ENCODE measurements around the gene SERPINA10.
"Not testable (repeated sequence)": the region's sequence is repeated elsewhere in the genome, so short reads cannot be mapped to it uniquely, and the experiment has no call there.

Gene SERPINA10

GRCh38 chr14:94313991-94314655, 21.1 kb upstream of the SERPINA10 start:
- no peak for DNase-seq (ENCODE audit: low read depth)

DNA sequence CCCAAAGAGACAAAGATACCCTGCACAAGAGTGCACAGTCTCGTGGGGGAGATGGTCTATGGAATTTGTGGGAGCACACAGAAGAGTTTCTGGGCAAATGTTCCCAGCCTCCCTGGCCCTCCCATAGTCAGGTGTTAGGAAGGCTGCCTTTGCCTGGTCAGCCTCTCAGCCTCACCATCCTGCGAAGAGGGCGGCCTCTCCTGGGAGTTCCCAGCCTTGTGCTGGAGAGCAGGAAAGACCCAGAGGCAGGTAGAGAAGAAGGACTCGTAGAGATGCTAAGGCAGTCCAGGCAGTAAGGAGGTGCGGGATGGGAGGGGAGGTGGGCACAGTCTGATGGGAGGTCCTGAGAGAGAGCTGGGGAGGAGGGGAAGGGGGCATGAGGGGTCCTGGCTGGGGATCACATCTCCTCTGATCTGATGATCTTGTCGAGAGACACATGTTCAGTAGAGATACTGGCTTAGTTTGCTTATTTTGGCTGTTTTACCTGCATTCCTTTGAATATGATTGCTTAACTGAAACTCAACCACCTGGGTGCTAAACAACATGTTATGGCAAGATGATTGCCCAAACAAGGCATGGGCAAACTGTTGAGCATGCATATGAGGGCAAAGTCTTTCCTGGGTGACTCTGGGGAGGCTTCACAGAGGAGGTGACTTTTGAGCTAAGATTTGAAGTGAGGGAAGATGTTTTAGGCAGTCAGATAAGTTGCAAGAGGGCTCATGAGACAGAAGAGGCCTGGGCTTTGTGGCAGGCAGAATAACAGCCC, 19.6 kb upstream of the SERPINA10 start:
- DNase-seq (ENCODE audit: low read depth): no peak

GRCh38 chr14:94310248-94310647, 17.2 kb upstream of the SERPINA10 start:
- no peak for DNase-seq (ENCODE audit: low read depth)

GRCh38 chr14:94309721-94310120, 16.7 kb upstream of the SERPINA10 start:
- no peak for DNase-seq (ENCODE audit: low read depth)

GRCh38 chr14:94307410-94307992, 14.4 kb upstream of the SERPINA10 start:
- no peak for DNase-seq (ENCODE audit: low read depth)

DNA sequence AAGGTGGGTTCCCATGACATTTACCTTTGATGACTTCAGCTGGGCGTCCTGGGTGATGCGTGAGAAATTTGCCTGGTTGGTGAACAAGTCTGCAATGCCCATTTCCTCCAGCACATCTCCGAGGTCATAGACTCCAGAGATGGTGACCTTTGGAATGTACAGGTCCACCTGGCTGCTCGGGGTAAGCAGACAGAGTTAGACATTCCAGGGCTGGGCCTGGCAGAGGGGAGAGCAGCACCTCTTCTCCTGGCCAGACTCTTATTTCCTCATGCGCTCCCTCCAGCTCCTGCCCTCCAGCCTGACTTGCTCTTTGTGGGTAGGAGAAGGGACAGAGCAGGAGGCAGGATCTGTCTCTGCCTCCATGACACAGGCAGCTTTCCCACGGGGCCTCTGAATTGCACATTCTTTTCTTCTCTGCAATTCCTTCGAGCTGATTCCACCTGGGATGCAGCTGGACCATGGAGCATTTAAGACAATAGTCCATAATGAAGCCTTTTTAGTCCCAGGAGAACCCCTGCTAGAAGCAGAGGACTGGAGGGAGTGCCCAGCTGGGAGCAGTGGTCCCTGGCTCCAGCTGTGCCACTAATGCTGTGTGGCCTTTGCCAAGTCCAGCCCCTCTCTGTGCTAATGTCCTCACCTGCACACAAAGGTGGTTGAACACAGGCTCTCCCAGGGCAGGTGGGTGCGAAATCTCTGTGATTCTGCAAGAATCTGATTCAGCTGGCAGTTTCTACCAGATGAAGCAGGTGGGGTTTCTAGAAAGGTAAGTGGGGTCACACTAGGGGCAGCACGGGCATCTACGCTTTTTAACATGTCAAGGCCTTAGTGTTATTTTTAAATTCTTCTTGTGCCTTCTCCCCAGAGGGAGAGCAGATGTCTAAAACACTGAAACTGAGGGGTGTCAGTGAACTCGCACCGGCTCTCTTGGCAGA, 13.2 kb upstream of the SERPINA10 start:
- no peak for DNase-seq (ENCODE audit: low read depth)

- DNase-seq (ENCODE audit: low read depth): no peak
These were observed 12.6 kb upstream of the SERPINA10 start for GRCh38 chr14:94305620-94306019.

- DNase-seq (ENCODE audit: low read depth): no peak
These were observed 11.2 kb upstream of the SERPINA10 start for GRCh38 chr14:94304243-94304642.

DNA sequence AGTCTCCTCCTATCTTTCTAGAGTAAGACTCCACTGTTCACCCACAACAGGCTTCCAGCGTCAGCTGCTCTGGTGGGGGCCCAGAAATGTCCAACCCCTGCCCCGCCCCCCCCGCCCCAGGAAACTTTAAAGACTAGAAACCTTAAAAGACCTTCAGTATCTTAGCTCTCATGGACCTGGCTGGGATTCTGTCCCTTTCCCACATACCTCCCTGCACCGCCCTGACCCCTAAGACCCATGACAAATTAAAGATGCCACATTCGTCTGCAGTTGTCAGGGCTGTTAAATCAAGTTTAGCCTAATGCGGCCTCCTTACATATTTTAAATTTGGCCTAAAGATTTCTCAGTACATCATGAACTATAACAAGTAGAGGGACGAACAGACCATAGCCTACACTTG, 10.0 kb upstream of the SERPINA10 start:
- DNase-seq (ENCODE audit: low read depth): no peak

DNA sequence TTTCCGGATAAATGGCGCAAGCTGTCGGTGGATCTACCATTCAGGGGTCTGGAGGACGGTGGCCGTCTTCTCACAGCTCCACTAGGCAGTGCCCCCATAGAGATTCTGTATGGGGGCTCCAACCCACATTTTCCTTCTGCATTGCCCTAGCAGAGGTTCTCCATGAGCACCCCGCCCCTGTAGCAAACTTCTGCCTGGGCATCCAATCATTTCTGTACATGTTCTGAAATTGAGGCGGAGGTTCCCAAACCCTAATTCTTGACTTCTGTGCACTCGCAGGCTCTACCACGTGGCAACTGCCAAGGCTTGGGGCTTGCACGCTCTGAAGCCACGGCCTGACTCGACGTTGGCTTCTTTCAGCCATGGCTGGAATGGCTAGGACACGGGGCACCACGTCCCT, 5.1 kb upstream of the SERPINA10 start:
- no peak for DNase-seq (ENCODE audit: low read depth)

GRCh38 chr14:94296181-94296545, 3.1 kb upstream of the SERPINA10 start:
- not testable (repeated sequence) for DNase-seq (ENCODE audit: low read depth)

GRCh38 chr14:94295360-94296180, 2.5 kb upstream of the SERPINA10 start:
- DNase-seq (ENCODE audit: low read depth): no peak

GRCh38 chr14:94293578-94293924, 483 bp upstream of the SERPINA10 start:
- no peak for DNase-seq (ENCODE audit: low read depth)

- DNase-seq (ENCODE audit: low read depth): no peak
These were observed 569 bp downstream of the SERPINA10 start for GRCh38 chr14:94292526-94292871.

DNA sequence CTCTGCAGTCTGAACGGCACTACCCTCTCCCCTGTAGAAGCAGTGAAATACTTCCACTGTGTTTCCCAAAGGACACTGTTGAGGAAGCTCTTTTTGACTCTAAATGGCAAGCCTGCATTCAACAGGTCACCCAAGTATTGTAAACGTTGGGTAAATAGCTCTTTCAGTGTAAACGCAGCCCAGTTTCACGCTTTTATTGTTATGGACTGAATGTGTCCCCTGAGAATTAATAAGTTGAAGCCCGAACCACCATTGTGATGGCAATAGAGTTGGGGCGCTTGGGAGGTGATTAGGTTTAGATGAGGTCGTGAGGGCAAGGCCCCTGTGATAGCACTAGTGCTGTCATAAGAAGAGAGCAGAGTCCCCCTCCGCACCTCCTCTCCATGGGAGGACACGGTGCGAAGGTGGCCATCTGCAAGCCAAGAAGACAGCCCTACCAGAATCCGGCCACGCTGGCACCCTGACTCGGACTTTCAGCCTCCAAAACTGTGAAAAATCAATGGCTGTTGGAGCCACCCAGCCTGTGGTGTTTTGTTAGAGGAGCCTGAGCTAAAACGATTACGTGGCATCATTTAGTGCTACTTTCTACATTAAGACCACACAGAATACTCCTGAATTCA, 1.1 kb downstream of the SERPINA10 start:
- DNase-seq (ENCODE audit: low read depth): no peak

- no peak for DNase-seq (ENCODE audit: low read depth)
These were observed 1.7 kb downstream of the SERPINA10 start for GRCh38 chr14:94291159-94291905.

DNA sequence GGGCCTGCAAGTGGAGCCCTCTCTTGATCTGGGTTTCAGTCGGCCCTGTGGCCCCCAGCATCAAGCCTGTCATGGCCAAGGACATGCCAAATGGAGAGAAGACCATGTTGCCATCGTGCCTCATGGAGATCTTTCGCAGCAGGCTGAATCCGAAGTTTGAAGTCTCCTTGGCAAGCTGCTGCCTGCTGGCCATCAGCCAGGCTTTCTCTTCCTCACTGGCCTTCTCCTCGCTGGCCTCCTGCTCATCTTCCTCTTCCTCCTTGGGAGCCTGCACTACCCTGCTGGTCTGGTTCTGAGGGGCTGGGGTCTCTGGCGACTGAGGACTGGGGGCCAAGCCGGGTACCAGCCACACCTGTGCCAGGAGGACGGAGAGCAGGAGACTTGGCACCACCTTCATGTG, 2.9 kb downstream of the SERPINA10 start:
- DNase-seq (ENCODE audit: low read depth): no peak

DNA sequence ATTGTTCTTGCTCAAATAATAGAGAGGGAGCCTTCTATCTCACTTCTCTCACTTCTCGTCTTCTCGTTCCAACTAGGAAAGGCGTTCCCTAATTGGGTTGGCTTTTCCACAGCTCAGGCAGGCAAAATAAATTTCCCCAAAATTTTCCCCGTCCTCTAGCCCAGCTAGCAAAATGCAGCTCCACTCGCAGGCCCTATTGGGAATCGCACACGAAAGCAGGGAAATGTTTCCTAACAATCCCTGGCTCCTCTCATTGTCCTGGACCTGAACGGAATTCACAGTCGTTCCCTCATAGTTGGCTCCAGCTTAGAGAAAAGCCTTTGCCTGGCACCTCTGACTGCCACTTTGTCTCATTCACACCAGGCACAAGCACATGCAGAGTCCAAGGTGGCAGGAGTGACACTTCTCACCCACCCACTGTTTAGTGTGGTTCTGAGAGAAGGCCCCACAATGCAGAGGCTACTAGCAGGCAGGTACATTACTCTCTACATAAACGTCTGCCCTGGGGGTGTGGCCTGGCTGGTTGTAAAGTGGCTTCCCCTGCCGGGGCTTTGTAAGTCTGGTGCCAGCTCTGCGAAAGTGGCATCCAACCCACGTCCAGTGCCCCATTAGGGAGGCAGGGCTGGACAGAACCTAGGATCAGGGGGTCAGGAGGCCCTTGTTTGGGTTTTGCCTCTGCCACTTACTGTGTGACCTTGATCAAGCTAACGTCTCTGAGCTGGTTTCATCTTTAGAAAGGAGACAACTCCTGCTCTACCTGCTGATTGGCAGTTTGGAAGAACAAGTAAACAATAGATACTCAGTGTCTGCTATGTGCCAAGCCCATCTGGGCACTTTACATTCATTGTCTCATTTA, 4.2 kb downstream of the SERPINA10 start:
- no peak for DNase-seq (ENCODE audit: low read depth)

DNA sequence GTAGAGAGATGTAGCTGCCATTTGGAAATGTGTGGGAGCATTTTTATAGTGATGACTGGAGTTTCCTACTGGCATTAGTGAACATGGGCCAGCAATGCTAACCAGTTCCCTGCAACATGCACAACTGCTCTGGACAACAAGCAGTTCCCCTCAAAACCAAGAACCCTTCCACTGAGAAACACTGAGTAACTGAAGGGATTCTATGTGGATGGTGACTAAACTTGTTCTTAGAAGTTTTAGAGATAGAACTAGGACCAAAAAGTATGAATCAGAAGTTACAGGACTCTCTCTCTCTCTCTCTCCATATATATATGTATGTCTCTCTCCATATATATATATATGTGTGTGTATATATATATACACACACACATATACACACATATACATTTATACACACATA, 7.9 kb downstream of the SERPINA10 start:
- DNase-seq (ENCODE audit: low read depth): no peak

DNA sequence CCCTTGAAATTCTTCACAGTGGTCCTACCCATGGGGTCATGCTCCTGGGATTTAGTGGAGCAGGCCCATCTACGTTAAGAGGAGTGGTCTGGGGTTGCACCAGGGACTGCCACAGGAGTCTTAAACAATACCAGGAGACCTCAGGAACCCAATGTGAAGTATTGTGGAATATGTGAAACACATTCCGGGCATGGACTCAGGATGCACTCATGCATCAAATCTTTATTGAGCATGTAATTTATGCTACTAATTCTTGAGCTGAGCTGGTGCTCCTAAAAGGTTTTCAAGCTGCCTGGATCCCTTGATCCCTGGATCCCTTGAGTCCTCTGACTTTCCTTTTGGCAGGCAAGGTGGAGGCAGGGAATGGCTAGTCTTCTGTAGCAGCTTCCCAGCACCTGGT, 8.8 kb downstream of the SERPINA10 start:
- DNase-seq (ENCODE audit: low read depth): no peak
